Nephron (organoid): ENCODE data around the gene NRP1.

ENCODE experiments used
- H3K27ac Mint-ChIP-seq, 3 experiments: 2 replicates each; pipeline ENCODE4 v1.8.0; 2020; ENCODE audit warnings: mixed read lengths in 3 of 3, mild to moderate bottlenecking in 2 of 3, moderate library complexity in 1 of 3
- H3K27me3 Mint-ChIP-seq: 2 replicates; pipeline ENCODE4 v1.8.0; 2021; ENCODE audit warnings: low read depth, mild to moderate bottlenecking, moderate library complexity, mixed read lengths
- H3K36me3 Mint-ChIP-seq: 2 replicates; pipeline ENCODE4 v1.8.0; 2020; ENCODE audit warnings: low read depth, mixed read lengths
- H3K4me1 Mint-ChIP-seq: 2 replicates; pipeline ENCODE4 v1.8.0; 2020; ENCODE audit warnings: mixed read lengths
- H3K4me3 Mint-ChIP-seq, 3 experiments: 2 replicates each; pipeline ENCODE4 v1.8.0; 2020; ENCODE audit warnings: mild to moderate bottlenecking in 3 of 3, mixed read lengths in 3 of 3, moderate library complexity in 2 of 3
- H3K9me3 Mint-ChIP-seq: 2 replicates; pipeline ENCODE4 v1.8.0; 2020; ENCODE audit warnings: mixed read lengths
- CTCF ChIP-seq, 3 experiments: fragments of 200-600 bp; sonication (generic); IDR thresholded peaks; one replicate each; pipeline ENCODE4 v1.5.0; 2021; ENCODE audit warnings: antibody characterized with exemption in 3 of 3; ENCODE audit not compliant: unreplicated experiment in 3 of 3

Gene NRP1

GRCh38 chr10:33147013-33147310, 187.5 kb downstream of the NRP1 start:
- no peak for TF ChIP-seq CTCF (IDR thresholded peaks at IDR 0.05; ENCODE audit: unreplicated experiment in 3 of 3)
- H3K4me3 Mint-ChIP-seq = no peak overlapping the region

GRCh38 chr10:33146189-33147012, 188.1 kb downstream of the NRP1 start:
- TF ChIP-seq CTCF (IDR thresholded peaks at IDR 0.05; ENCODE audit: unreplicated experiment in 3 of 3) = no peak
- H3K9me3 Mint-ChIP-seq = peaks cover 7% of the 10 kb centered on the region
- peaks cover 45% of the 10 kb centered on the region for H3K27me3 Mint-ChIP-seq
- no peak overlapping the region for H3K4me3 Mint-ChIP-seq
- H3K4me1 Mint-ChIP-seq = peaks cover 9% of the 10 kb centered on the region
- H3K27ac Mint-ChIP-seq = no peak overlapping the region
- no peaks in the 10 kb centered on the region for H3K36me3 Mint-ChIP-seq

More at GRCh38 chr10:33147013-33147310, 187.5 kb downstream of the NRP1 start:
- Mint-ChIP-seq H3K36me3 (no peaks in the 10 kb centered on the region), H3K27ac (no peak overlapping the region), H3K4me1 (peaks cover 9% of the 10 kb centered on the region), H3K27me3 (peaks cover 48% of the 10 kb centered on the region), H3K9me3 (peaks cover 7% of the 10 kb centered on the region)

- no peak for TF ChIP-seq CTCF (IDR thresholded peaks at IDR 0.05; ENCODE audit: unreplicated experiment in 3 of 3)
- Mint-ChIP-seq H3K4me3 (no peak overlapping the region), H3K27me3 (peaks cover 39% of the 10 kb centered on the region), H3K36me3 (no peaks in the 10 kb centered on the region), H3K27ac (no peak overlapping the region), H3K4me1 (peaks cover 9% of the 10 kb centered on the region), H3K9me3 (peaks cover 7% of the 10 kb centered on the region)
Measured at GRCh38 chr10:33145451-33146188, 188.8 kb downstream of the NRP1 start.

GRCh38 chr10:33143160-33143728, 191.2 kb downstream of the NRP1 start:
- Mint-ChIP-seq H3K36me3 (no peaks in the 10 kb centered on the region), H3K4me1 (peaks cover 4% of the 10 kb centered on the region), H3K27ac (no peak overlapping the region), H3K4me3 (no peak overlapping the region), H3K9me3 (peaks cover 3% of the 10 kb centered on the region), H3K27me3 (peaks cover 35% of the 10 kb centered on the region)
- TF ChIP-seq CTCF (IDR thresholded peaks at IDR 0.05; ENCODE audit: unreplicated experiment in 3 of 3) = no peak

GRCh38 chr10:33142295-33142694, 192.2 kb downstream of the NRP1 start:
- no peak overlapping the region for H3K27ac Mint-ChIP-seq
- peaks cover 35% of the 10 kb centered on the region for H3K27me3 Mint-ChIP-seq
- no peak for TF ChIP-seq CTCF (IDR thresholded peaks at IDR 0.05; ENCODE audit: unreplicated experiment in 3 of 3)
- no peaks in the 10 kb centered on the region for H3K36me3 Mint-ChIP-seq
- H3K4me1 Mint-ChIP-seq = peaks cover 4% of the 10 kb centered on the region
- H3K9me3 Mint-ChIP-seq = peaks cover 3% of the 10 kb centered on the region
- H3K4me3 Mint-ChIP-seq = no peak overlapping the region
